ENCODE results near the gene CD82. TPM values are rescaled to one million over a fixed set of nuclear protein-coding genes. Genes with fewer than 3 reads are reported as not detected.
"Not testable (repeated sequence)": the region's sequence is repeated elsewhere in the genome, so short reads cannot be mapped to it uniquely, and the experiment has no call there.

CD82 gene
- total and polyA plus RNA-seq, 2 experiments from 2014 or later, result 4.8 to 6.0 TPM

GRCh38 chr11:44555031-44555800, 10.2 kb upstream of the CD82 start:
- H3K36me3 ChIP-seq (ENCODE audit: low read depth), result no peaks in the 10 kb centered on the region
- no peaks in the 10 kb centered on the region for H3K9me3 ChIP-seq (ENCODE audit: low read depth)
- H4K20me1 ChIP-seq (ENCODE audit: insufficient read depth), result no peaks in the 10 kb centered on the region
- no peaks in the 10 kb centered on the region; the same call in 1 of the 2 replicates for H3K27me3 ChIP-seq (replicated peaks; ENCODE audit: insufficient read depth)
- no peak for DNase-seq
- H3K4me1 ChIP-seq (ENCODE audit: insufficient read depth), result no peaks in the 10 kb centered on the region
- no peaks in the 10 kb centered on the region for H3F3A ChIP-seq (ENCODE audit: insufficient read depth)
- no peaks in the 10 kb centered on the region for H3K79me2 ChIP-seq (ENCODE audit: insufficient read depth)
- 69 to 74% methylated on average over 5 of the region's 5 CpGs for WGBS, 2 experiments (ENCODE audit: low coverage in 1 of 2, low lambda C conversion rate in 2 of 2, missing lambda C conversion rate in 2 of 2)
- no peak overlapping the region for H2AFZ ChIP-seq
- TF ChIP-seq EZH2phosphoT487 (IDR thresholded peaks at IDR 0.05; ENCODE audit: insufficient read depth, low read depth) (no peak), EZH2 (IDR thresholded peaks at IDR 0.05; ENCODE audit: insufficient read depth, poor library complexity, severe bottlenecking) (no peak)
- H3K9me2 ChIP-seq (ENCODE audit: insufficient read depth), result no peaks in the 10 kb centered on the region
- in situ Hi-C loops (cut with MboI), result loop anchor here (5.0 kb wide), 1 partner anchor 52 kb away; no protein-coding TSS in a partner anchor
- H3K9ac ChIP-seq, result no peak overlapping the region
- H3K27ac ChIP-seq, result no peak overlapping the region
- H3K4me2 ChIP-seq (ENCODE audit: unreplicated experiment), result no peak overlapping the region
- H3K4me3 ChIP-seq, result no peak overlapping the region

DNA sequence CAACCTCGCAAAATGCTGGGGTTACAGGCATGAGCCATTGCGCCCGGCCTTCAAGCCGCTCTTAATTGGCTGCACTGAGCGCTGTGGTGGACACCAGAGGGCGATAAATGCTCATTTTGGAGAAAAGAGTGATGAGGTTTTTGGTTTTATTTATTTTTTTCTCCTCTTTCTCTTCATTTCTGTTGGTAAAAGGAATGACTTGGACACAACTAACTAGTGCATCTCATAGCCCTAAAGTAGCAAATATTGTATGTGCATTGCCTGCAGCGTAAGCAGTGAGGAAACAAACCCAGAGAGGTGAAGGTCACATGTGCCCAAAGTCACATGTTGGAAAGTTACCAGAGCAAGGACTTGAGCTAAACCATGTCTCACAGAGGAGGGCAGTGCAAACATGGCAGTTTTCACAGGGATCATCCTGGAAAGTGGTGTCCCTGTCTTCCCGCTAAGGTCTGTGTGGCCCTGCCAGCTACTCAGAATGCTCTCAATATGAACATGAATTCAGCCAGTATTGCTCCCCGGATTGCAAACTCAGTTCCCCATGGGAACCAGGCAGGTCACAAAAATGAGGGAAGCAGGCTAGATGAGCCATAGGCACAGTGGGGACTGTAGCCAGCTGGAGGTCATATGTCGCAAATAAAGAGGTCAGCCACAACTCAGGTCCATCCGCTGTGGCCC, 8.6 kb upstream of the CD82 start:
- Histone ChIP-seq H4K20me1 (ENCODE audit: insufficient read depth) (no peaks in the 10 kb centered on the region), H3K4me2 (ENCODE audit: unreplicated experiment) (no peak overlapping the region), H3K4me1 (ENCODE audit: insufficient read depth) (no peaks in the 10 kb centered on the region), H3K4me3 (no peak overlapping the region), H3K27me3 (replicated peaks; ENCODE audit: insufficient read depth) (no peaks in the 10 kb centered on the region; the same call in 1 of the 2 replicates), H3F3A (ENCODE audit: insufficient read depth) (no peaks in the 10 kb centered on the region), H2AFZ (no peak overlapping the region), H3K79me2 (ENCODE audit: insufficient read depth) (no peaks in the 10 kb centered on the region), H3K27ac (no peak overlapping the region), H3K9me2 (ENCODE audit: insufficient read depth) (no peaks in the 10 kb centered on the region), H3K9ac (no peak overlapping the region), H3K9me3 (ENCODE audit: low read depth) (no peaks in the 10 kb centered on the region), H3K36me3 (ENCODE audit: low read depth) (no peaks in the 10 kb centered on the region)
- TF ChIP-seq EZH2phosphoT487 (IDR thresholded peaks at IDR 0.05; ENCODE audit: insufficient read depth, low read depth), result no peak
- TF ChIP-seq EZH2 (IDR thresholded peaks at IDR 0.05; ENCODE audit: insufficient read depth, poor library complexity, severe bottlenecking), result no peak
- 26 to 28% methylated on average over 11 of the region's 11 CpGs for WGBS, 2 experiments (ENCODE audit: low coverage in 1 of 2, low lambda C conversion rate in 2 of 2, missing lambda C conversion rate in 2 of 2)
- peak; percentile 74 for DNase-seq
- in situ Hi-C loops (cut with MboI), result loop anchor here (5.0 kb wide), 1 partner anchor 50 kb away; no protein-coding TSS in a partner anchor

- in situ Hi-C loops (cut with MboI), result loop anchor here (5.0 kb wide), 1 partner anchor 50 kb away; no protein-coding TSS in a partner anchor
- DNase-seq, result no peak
- H4K20me1 ChIP-seq (ENCODE audit: insufficient read depth), result no peaks in the 10 kb centered on the region
These were observed 8.0 kb upstream of the CD82 start for GRCh38 chr11:44557464-44557863.

GRCh38 chr11:44559207-44559939, 6.1 kb upstream of the CD82 start:
- whole genome bisulfite sequencing, 2 experiments (ENCODE audit: low coverage in 1 of 2, low lambda C conversion rate in 2 of 2, missing lambda C conversion rate in 2 of 2), result 76 to 77% methylated on average over 9 of the region's 9 CpGs
- Histone ChIP-seq H3K4me2 (ENCODE audit: unreplicated experiment) (no peak overlapping the region), H3K9ac (no peak overlapping the region), H2AFZ (no peak overlapping the region), H3K79me2 (ENCODE audit: insufficient read depth) (no peaks in the 10 kb centered on the region), H3F3A (ENCODE audit: insufficient read depth) (peaks cover 11% of the 10 kb centered on the region), H3K4me3 (no peak overlapping the region), H3K36me3 (ENCODE audit: low read depth) (no peaks in the 10 kb centered on the region), H3K4me1 (ENCODE audit: insufficient read depth) (peaks cover 11% of the 10 kb centered on the region), H3K9me2 (ENCODE audit: insufficient read depth) (no peaks in the 10 kb centered on the region), H3K27me3 (replicated peaks; ENCODE audit: insufficient read depth) (no peaks in the 10 kb centered on the region), H3K27ac (no peak overlapping the region), H3K9me3 (ENCODE audit: low read depth) (no peaks in the 10 kb centered on the region), H4K20me1 (ENCODE audit: insufficient read depth) (no peaks in the 10 kb centered on the region)
- no peak for DNase-seq
- in situ Hi-C loops (cut with MboI), result loop anchor here (5.0 kb wide), 1 partner anchor 48 kb away; no protein-coding TSS in a partner anchor
- TF ChIP-seq EZH2phosphoT487 (IDR thresholded peaks at IDR 0.05; ENCODE audit: insufficient read depth, low read depth), result no peak
- no peak for TF ChIP-seq EZH2 (IDR thresholded peaks at IDR 0.05; ENCODE audit: insufficient read depth, poor library complexity, severe bottlenecking)

More at GRCh38 chr11:44557464-44557863, 8.0 kb upstream of the CD82 start:
- H3K9me2 ChIP-seq (ENCODE audit: insufficient read depth), result no peaks in the 10 kb centered on the region
- no peak overlapping the region for H3K4me2 ChIP-seq (ENCODE audit: unreplicated experiment)
- H3K4me3 ChIP-seq, result no peak overlapping the region
- 91 to 93% methylated on average over 5 of the region's 5 CpGs for WGBS, 2 experiments (ENCODE audit: low coverage in 1 of 2, low lambda C conversion rate in 2 of 2, missing lambda C conversion rate in 2 of 2)
- no peak for TF ChIP-seq EZH2 (IDR thresholded peaks at IDR 0.05; ENCODE audit: insufficient read depth, poor library complexity, severe bottlenecking)
- TF ChIP-seq EZH2phosphoT487 (IDR thresholded peaks at IDR 0.05; ENCODE audit: insufficient read depth, low read depth), result no peak
- H3K9ac ChIP-seq, result no peak overlapping the region
- no peak overlapping the region for H2AFZ ChIP-seq
- no peaks in the 10 kb centered on the region for H3K79me2 ChIP-seq (ENCODE audit: insufficient read depth)
- H3K36me3 ChIP-seq (ENCODE audit: low read depth), result no peaks in the 10 kb centered on the region
- no peaks in the 10 kb centered on the region; the same call in 1 of the 2 replicates for H3K27me3 ChIP-seq (replicated peaks; ENCODE audit: insufficient read depth)
- H3F3A ChIP-seq (ENCODE audit: insufficient read depth), result no peaks in the 10 kb centered on the region
- H3K4me1 ChIP-seq (ENCODE audit: insufficient read depth), result no peaks in the 10 kb centered on the region
- H3K9me3 ChIP-seq (ENCODE audit: low read depth), result no peaks in the 10 kb centered on the region
- H3K27ac ChIP-seq, result no peak overlapping the region

DNA sequence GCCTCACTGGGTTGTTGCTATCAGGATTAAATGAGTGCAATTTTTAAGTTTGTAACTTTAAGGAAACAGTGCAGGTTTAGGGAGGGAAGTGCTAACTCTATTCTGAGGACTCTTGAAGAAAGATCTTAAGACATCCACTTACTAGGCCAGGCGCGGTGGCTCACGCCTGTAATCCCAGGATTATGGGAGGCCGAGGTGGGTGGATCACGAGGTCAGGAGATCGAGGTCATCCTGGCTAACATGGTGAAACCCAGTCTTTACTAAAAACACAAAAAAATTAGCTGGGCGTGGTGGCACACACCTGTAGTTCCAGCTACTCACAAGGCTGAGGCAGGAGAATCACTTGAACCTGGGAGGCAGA, 5.5 kb upstream of the CD82 start:
- peaks cover 13% of the 10 kb centered on the region for H3F3A ChIP-seq (ENCODE audit: insufficient read depth)
- peaks cover 14% of the 10 kb centered on the region for H3K4me1 ChIP-seq (ENCODE audit: insufficient read depth)
- not testable (repeated sequence) for H3K9me3 ChIP-seq (ENCODE audit: low read depth); H3K36me3 ChIP-seq (ENCODE audit: low read depth); H3K9ac ChIP-seq; H3K27me3 ChIP-seq (replicated peaks; ENCODE audit: insufficient read depth); H3K9me2 ChIP-seq (ENCODE audit: insufficient read depth); DNase-seq; H4K20me1 ChIP-seq (ENCODE audit: insufficient read depth); H3K4me2 ChIP-seq (ENCODE audit: unreplicated experiment); H3K79me2 ChIP-seq (ENCODE audit: insufficient read depth); H2AFZ ChIP-seq; H3K27ac ChIP-seq; H3K4me3 ChIP-seq
- in situ Hi-C loops (cut with MboI), result loop anchor here (5.0 to 10.0 kb wide), 2 partner anchors 47 to 345 kb away; no protein-coding TSS in a partner anchor
- WGBS, 2 experiments (ENCODE audit: low coverage in 1 of 2, low lambda C conversion rate in 2 of 2, missing lambda C conversion rate in 2 of 2), result 92 to 94% methylated on average over 7 of the region's 7 CpGs

Measured in GM23248 (cell line).